ENCODE data around the gene LAMB2. TPM values are rescaled to one million over a fixed set of nuclear protein-coding genes. Genes with fewer than 3 reads are reported as not detected.

LAMB2 gene
- total RNA-seq (24.9 TPM), polyA plus RNA-seq (102 TPM)
- long read RNA-seq, donor 1 = 0 reads
- long read RNA-seq, donor 2, partial matches to known transcripts = 0 of 1 reads
- long read RNA-seq, donor 2, other reads (novel, unspliced or antisense) = 0 of 1 reads
- long read RNA-seq, donor 3, partial matches to known transcripts = 0 of 4 reads
- long read RNA-seq, donor 3, other reads (novel, unspliced or antisense) = 0 of 4 reads
- long read RNA-seq, donor 4, full-length matches to known transcripts = 2 of 2 reads
- long read RNA-seq, donor 4, partial matches to known transcripts = 0 of 2 reads
- long read RNA-seq, donor 4, other reads (novel, unspliced or antisense) = 0 of 2 reads
- long read RNA-seq, donor 5, full-length matches to known transcripts = 3 of 10 reads
- long read RNA-seq, donor 5, partial matches to known transcripts = 7 of 10 reads
- long read RNA-seq, donor 5, other reads (novel, unspliced or antisense) = 0 of 10 reads
- long read RNA-seq, donor 6, full-length matches to known transcripts = 3 of 3 reads
- long read RNA-seq, donor 6, partial matches to known transcripts = 0 of 3 reads
- long read RNA-seq, donor 6, other reads (novel, unspliced or antisense) = 0 of 3 reads
- long read RNA-seq, donor 7, partial matches to known transcripts = 0 of 1 reads
- long read RNA-seq, donor 7, other reads (novel, unspliced or antisense) = 0 of 1 reads
- long read RNA-seq, donor 8 = 0 reads
- long read RNA-seq, donor 9, partial matches to known transcripts = 0 of 2 reads
- long read RNA-seq, donor 9, other reads (novel, unspliced or antisense) = 0 of 2 reads
- long read RNA-seq, donor 10 = 0 reads

- peak within 1 kb of the TSS in 1 of 2 donors; percentile 32 for H3K27ac ChIP-seq (ENCODE audit: low read depth in 1 of 2, low read length in 1 of 2)
These were observed at the start of gene LAMB2 for GRCh38 chr3:49132437-49133225. LAMB2 (minus strand) TSS chr3:49133050; CDS start chr3:49132867, 183 bp downstream.

DNA sequence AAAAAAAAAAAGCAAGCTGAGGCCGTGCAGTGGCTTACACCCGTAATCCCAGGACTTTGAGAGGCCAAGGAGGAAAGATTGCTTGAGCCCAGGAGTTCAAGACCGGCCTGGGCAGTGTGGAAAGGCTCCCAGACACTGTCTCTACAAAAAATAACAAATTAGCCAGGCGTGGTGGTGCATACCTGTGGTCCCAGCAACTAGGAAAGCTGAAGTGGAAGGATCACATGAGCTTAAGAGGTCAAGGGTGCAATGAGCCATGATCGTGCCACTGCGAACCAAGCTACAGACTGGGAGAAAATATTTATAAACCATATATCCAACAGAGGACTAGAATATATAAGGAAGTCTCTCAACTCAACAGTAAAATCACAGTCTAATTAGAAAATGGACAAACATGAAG lies 48.5 kb upstream of the LAMB2 start:
- Histone ChIP-seq H3K27ac (ENCODE audit: low read depth in 1 of 2, low read length in 1 of 2) (no peak overlapping the region), H3K4me1 (ENCODE audit: control insufficient read depth in 2 of 2, insufficient read depth in 2 of 2, low read length in 2 of 2) (no peaks in the 10 kb centered on the region), H3K4me3 (ENCODE audit: low read length in 2 of 2) (no peak overlapping the region), H3K27me3 (ENCODE audit: control insufficient read depth in 2 of 2, insufficient read depth in 1 of 2, low read length in 1 of 2) (peaks cover 0 to 2% of the 10 kb centered on the region in 2 donors), H3K36me3 (ENCODE audit: control insufficient read depth in 2 of 2, insufficient read depth in 2 of 2, low read length in 1 of 2) (no peaks in the 10 kb centered on the region), H3K9me3 (ENCODE audit: control insufficient read depth in 2 of 2, insufficient read depth in 1 of 2, low read length in 1 of 2) (no peaks in the 10 kb centered on the region)
- WGBS = 86% methylated on average over 6 of the region's 6 CpGs
- DNase-seq (ENCODE audit: low read depth in 6 of 9, low spot score in 9 of 9) = no peak

More at GRCh38 chr3:49132437-49133225, at the start of gene LAMB2:
- WGBS = 58% methylated on average over 28 of the region's 28 CpGs
- Histone ChIP-seq H3K4me3 (ENCODE audit: low read length in 2 of 2) (peak within 1 kb of the TSS; percentile 22 to 38), H3K9me3 (ENCODE audit: control insufficient read depth in 2 of 2, insufficient read depth in 1 of 2, low read length in 1 of 2) (no peaks in the 10 kb centered on the region), H3K4me1 (ENCODE audit: control insufficient read depth in 2 of 2, insufficient read depth in 2 of 2, low read length in 2 of 2) (peaks cover 0 to 6% of the 10 kb centered on the region in 2 donors), H3K27me3 (ENCODE audit: control insufficient read depth in 2 of 2, insufficient read depth in 1 of 2, low read length in 1 of 2) (peaks cover 0 to 24% of the 10 kb centered on the region in 2 donors), H3K36me3 (ENCODE audit: control insufficient read depth in 2 of 2, insufficient read depth in 2 of 2, low read length in 1 of 2) (no peaks in the 10 kb centered on the region)
- DNase-seq (ENCODE audit: low read depth in 6 of 9, low spot score in 9 of 9) = no peak

DNA sequence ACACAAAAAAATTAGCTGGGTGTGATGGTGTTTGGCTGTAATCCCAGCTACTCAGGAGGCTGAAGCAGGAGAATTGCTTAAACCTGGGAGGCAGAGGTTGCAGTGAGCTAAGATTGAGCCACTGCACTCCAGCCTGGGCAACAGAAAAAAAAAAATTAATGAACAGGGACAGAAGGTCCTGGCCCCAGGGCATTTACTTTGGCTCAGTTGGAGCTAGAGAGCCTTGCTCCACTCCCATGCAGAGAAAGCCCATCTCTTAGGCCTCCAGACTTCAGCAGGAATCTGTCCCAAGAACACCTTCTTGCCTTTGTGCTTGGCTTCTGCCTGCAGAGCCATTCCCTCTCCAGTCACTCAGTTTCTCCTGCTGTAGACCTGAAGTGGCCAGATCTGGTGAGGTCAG lies 47.3 kb upstream of the LAMB2 start:
- H3K27ac ChIP-seq (ENCODE audit: low read depth in 1 of 2, low read length in 1 of 2) = no peak overlapping the region
- H3K4me1 ChIP-seq (ENCODE audit: control insufficient read depth in 2 of 2, insufficient read depth in 2 of 2, low read length in 2 of 2) = no peaks in the 10 kb centered on the region
- H3K4me3 ChIP-seq (ENCODE audit: low read length in 2 of 2) = no peak overlapping the region
- no peak for DNase-seq (ENCODE audit: low read depth in 6 of 9, low spot score in 9 of 9)
- H3K27me3 ChIP-seq (ENCODE audit: control insufficient read depth in 2 of 2, insufficient read depth in 1 of 2, low read length in 1 of 2) = peaks cover 0 to 2% of the 10 kb centered on the region in 2 donors
- H3K36me3 ChIP-seq (ENCODE audit: control insufficient read depth in 2 of 2, insufficient read depth in 2 of 2, low read length in 1 of 2) = no peaks in the 10 kb centered on the region
- no peaks in the 10 kb centered on the region for H3K9me3 ChIP-seq (ENCODE audit: control insufficient read depth in 2 of 2, insufficient read depth in 1 of 2, low read length in 1 of 2)

GRCh38 chr3:49177073-49177472 lies 44.2 kb upstream of the LAMB2 start:
- Histone ChIP-seq H3K27me3 (ENCODE audit: control insufficient read depth in 2 of 2, insufficient read depth in 1 of 2, low read length in 1 of 2) (peaks cover 0 to 3% of the 10 kb centered on the region in 2 donors), H3K9me3 (ENCODE audit: control insufficient read depth in 2 of 2, insufficient read depth in 1 of 2, low read length in 1 of 2) (no peaks in the 10 kb centered on the region), H3K4me1 (ENCODE audit: control insufficient read depth in 2 of 2, insufficient read depth in 2 of 2, low read length in 2 of 2) (peaks cover 0 to under 1% of the 10 kb centered on the region in 2 donors), H3K27ac (ENCODE audit: low read depth in 1 of 2, low read length in 1 of 2) (no peak overlapping the region), H3K4me3 (ENCODE audit: low read length in 2 of 2) (no peak overlapping the region), H3K36me3 (ENCODE audit: control insufficient read depth in 2 of 2, insufficient read depth in 2 of 2, low read length in 1 of 2) (no peaks in the 10 kb centered on the region)
- no peak for DNase-seq (ENCODE audit: low read depth in 6 of 9, low spot score in 9 of 9)
- WGBS = 92% methylated on average over 2 of the region's 2 CpGs

DNA sequence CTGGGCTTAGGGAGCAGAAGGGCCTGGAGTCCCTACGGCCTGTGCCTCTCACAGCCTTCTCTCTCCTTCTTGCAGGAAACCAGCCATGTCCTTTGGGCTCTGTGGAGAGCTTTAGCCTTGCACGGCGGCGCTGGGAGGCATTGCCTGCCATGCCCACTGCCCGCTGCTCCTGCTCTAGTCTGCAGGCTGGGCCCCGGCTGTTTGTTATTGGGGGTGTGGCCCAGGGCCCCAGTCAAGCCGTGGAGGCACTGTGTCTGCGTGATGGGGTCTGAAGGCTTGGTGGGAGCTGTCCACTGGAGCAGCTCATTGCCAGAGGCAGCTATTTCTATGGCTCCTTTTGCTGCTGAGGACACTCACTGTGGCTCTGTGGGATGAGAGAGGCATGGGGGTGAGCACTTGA lies 42.7 kb upstream of the LAMB2 start:
- DNase-seq (ENCODE audit: low read depth in 6 of 9, low spot score in 9 of 9) = no peak
- Histone ChIP-seq H3K27ac (ENCODE audit: low read depth in 1 of 2, low read length in 1 of 2) (no peak overlapping the region), H3K9me3 (ENCODE audit: control insufficient read depth in 2 of 2, insufficient read depth in 1 of 2, low read length in 1 of 2) (no peaks in the 10 kb centered on the region), H3K36me3 (ENCODE audit: control insufficient read depth in 2 of 2, insufficient read depth in 2 of 2, low read length in 1 of 2) (no peaks in the 10 kb centered on the region), H3K27me3 (ENCODE audit: control insufficient read depth in 2 of 2, insufficient read depth in 1 of 2, low read length in 1 of 2) (peaks cover 0 to 12% of the 10 kb centered on the region in 2 donors), H3K4me3 (ENCODE audit: low read length in 2 of 2) (no peak overlapping the region), H3K4me1 (ENCODE audit: control insufficient read depth in 2 of 2, insufficient read depth in 2 of 2, low read length in 2 of 2) (peaks cover 6 to 13% of the 10 kb centered on the region in 2 donors)
- WGBS = 98% methylated on average over 8 of the region's 8 CpGs

DNA sequence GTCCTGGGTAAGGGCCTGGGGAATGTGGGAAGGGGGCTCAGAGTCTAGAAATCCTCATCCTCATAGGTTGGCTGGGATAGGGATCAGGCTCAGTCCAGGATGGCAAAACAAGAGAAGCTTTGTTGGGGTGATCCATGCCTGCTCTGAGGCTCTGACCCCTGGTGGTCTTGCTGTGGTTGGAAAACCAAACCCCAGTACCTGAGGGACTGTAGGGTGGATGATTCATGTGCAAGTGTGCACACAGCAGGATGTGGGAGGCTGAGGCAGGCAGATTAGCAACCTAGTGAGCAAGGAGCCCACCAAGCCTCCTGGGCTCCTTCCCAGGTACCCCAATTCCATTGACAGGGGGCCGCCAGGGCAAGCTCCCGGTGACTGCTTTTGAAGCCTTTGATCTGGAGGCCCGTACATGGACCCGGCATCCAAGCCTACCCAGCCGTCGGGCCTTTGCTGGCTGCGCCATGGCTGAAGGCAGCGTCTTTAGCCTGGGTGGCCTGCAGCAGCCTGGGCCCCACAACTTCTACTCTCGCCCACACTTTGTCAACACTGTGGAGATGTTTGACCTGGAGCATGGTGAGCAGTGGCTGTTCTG lies 41.6 kb upstream of the LAMB2 start:
- Histone ChIP-seq H3K4me3 (ENCODE audit: low read length in 2 of 2) (no peak overlapping the region), H3K36me3 (ENCODE audit: control insufficient read depth in 2 of 2, insufficient read depth in 2 of 2, low read length in 1 of 2) (no peaks in the 10 kb centered on the region), H3K9me3 (ENCODE audit: control insufficient read depth in 2 of 2, insufficient read depth in 1 of 2, low read length in 1 of 2) (no peaks in the 10 kb centered on the region), H3K27me3 (ENCODE audit: control insufficient read depth in 2 of 2, insufficient read depth in 1 of 2, low read length in 1 of 2) (peaks cover 0 to 12% of the 10 kb centered on the region in 2 donors), H3K27ac (ENCODE audit: low read depth in 1 of 2, low read length in 1 of 2) (no peak overlapping the region), H3K4me1 (ENCODE audit: control insufficient read depth in 2 of 2, insufficient read depth in 2 of 2, low read length in 2 of 2) (peaks cover 6 to 13% of the 10 kb centered on the region in 2 donors)
- WGBS = 98% methylated on average over 9 of the region's 9 CpGs
- DNase-seq (ENCODE audit: low read depth in 6 of 9, low spot score in 9 of 9) = no peak

DNA sequence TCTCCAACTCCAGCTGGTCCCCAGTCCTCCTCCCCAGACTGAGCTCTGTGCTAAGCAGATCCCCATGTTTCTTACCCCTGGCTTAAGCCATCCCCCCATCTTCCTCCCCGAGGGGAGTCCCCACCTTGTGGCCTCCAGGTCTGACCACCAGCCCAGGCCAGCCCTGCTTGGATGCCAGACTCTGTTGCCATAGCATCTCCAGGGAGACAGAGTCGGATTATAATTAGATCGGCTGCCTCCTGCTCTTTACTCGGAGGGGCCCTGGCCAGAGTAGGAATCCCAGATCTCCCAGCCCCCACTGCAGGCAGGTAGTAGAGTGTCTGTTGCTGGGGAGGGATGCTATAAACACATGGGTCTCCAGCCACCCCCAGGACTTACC lies 40.9 kb upstream of the LAMB2 start:
- Histone ChIP-seq H3K4me1 (ENCODE audit: control insufficient read depth in 2 of 2, insufficient read depth in 2 of 2, low read length in 2 of 2) (peaks cover 6 to 13% of the 10 kb centered on the region in 2 donors), H3K4me3 (ENCODE audit: low read length in 2 of 2) (no peak overlapping the region), H3K36me3 (ENCODE audit: control insufficient read depth in 2 of 2, insufficient read depth in 2 of 2, low read length in 1 of 2) (no peaks in the 10 kb centered on the region), H3K9me3 (ENCODE audit: control insufficient read depth in 2 of 2, insufficient read depth in 1 of 2, low read length in 1 of 2) (no peaks in the 10 kb centered on the region), H3K27me3 (ENCODE audit: control insufficient read depth in 2 of 2, insufficient read depth in 1 of 2, low read length in 1 of 2) (peaks cover 0 to 12% of the 10 kb centered on the region in 2 donors), H3K27ac (ENCODE audit: low read depth in 1 of 2, low read length in 1 of 2) (no peak overlapping the region)
- DNase-seq (ENCODE audit: low read depth in 6 of 9, low spot score in 9 of 9) = no peak
- 89% methylated on average over 4 of the region's 4 CpGs for WGBS

GRCh38 chr3:49173116-49173791 lies 40.4 kb upstream of the LAMB2 start:
- Histone ChIP-seq H3K4me1 (ENCODE audit: control insufficient read depth in 2 of 2, insufficient read depth in 2 of 2, low read length in 2 of 2) (peaks cover 6 to 13% of the 10 kb centered on the region in 2 donors), H3K36me3 (ENCODE audit: control insufficient read depth in 2 of 2, insufficient read depth in 2 of 2, low read length in 1 of 2) (no peaks in the 10 kb centered on the region), H3K4me3 (ENCODE audit: low read length in 2 of 2) (no peak overlapping the region), H3K9me3 (ENCODE audit: control insufficient read depth in 2 of 2, insufficient read depth in 1 of 2, low read length in 1 of 2) (no peaks in the 10 kb centered on the region), H3K27me3 (ENCODE audit: control insufficient read depth in 2 of 2, insufficient read depth in 1 of 2, low read length in 1 of 2) (peaks cover 0 to 12% of the 10 kb centered on the region in 2 donors), H3K27ac (ENCODE audit: low read depth in 1 of 2, low read length in 1 of 2) (no peak overlapping the region)
- no peak for DNase-seq (ENCODE audit: low read depth in 6 of 9, low spot score in 9 of 9)
- WGBS = 82% methylated on average over 3 of the region's 3 CpGs
